Measurements from ENCODE around the gene NUDT8.

The NUDT8 gene

DNA sequence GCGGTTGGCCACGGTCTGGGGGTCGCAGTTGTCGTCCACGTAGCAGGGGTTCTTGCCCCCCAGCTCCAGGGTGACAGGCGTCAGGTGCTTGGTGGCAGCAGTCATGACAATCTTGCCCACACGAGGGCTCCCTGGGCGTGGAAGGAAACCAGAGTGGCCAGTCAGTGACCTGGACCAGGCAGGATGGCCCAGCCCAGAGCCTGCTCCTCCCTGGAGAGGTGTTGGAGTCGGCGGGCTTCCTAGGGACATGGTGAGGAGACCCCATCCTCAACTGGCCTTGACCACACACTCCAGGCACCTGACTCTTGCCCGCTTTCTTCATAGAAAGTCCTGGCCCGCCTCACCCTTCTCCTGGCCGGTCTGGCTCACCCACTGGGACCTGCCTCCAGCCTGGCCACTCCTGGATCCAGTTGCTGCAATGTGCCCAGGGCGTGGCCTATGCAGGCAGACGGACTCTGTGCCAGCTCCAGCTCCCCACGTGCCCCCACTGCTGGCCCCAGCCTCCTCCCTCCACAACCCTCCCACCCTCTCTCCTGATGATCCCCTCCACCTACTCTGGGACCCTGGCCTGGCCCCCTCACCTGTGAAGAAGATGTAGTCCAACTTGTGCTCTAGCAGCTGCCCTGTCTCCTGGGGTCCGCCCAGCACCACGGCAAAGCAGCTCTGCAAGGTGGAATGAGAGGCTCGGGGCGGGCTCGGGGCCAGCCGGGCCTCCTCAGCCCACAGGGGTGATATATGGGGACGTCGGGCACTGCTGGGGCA is 36.0 kb upstream of the NUDT8 start:
- TF ChIP-seq, protein P1, sequence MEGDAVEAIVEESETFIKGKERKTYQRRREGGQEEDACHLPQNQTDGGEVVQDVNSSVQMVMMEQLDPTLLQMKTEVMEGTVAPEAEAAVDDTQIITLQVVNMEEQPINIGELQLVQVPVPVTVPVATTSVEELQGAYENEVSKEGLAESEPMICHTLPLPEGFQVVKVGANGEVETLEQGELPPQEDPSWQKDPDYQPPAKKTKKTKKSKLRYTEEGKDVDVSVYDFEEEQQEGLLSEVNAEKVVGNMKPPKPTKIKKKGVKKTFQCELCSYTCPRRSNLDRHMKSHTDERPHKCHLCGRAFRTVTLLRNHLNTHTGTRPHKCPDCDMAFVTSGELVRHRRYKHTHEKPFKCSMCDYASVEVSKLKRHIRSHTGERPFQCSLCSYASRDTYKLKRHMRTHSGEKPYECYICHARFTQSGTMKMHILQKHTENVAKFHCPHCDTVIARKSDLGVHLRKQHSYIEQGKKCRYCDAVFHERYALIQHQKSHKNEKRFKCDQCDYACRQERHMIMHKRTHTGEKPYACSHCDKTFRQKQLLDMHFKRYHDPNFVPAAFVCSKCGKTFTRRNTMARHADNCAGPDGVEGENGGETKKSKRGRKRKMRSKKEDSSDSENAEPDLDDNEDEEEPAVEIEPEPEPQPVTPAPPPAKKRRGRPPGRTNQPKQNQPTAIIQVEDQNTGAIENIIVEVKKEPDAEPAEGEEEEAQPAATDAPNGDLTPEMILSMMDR (IDR thresholded peaks at IDR 0.05; ENCODE audit: insufficient read depth, low read length, missing control alignments) = no peak
- no peak for DNase-seq (ENCODE audit: low read depth, low spot score)
- POLR2A ChIA-PET = no interaction called here
- no peak overlapping the region for H3K4me3 ChIP-seq (ENCODE audit: low read depth, low read length)
- CTCF ChIA-PET = no interaction called here

GRCh38 chr11:67664696-67665540 is 35.2 kb upstream of the NUDT8 start:
- POLR2A ChIA-PET = no interaction called here
- CTCF ChIA-PET = no interaction called here
- DNase-seq (ENCODE audit: low read depth, low spot score) = no peak
- TF ChIP-seq, protein P1 (IDR thresholded peaks at IDR 0.05; ENCODE audit: insufficient read depth, low read length, missing control alignments) = no peak
- no peak overlapping the region for H3K4me3 ChIP-seq (ENCODE audit: low read depth, low read length)

DNA sequence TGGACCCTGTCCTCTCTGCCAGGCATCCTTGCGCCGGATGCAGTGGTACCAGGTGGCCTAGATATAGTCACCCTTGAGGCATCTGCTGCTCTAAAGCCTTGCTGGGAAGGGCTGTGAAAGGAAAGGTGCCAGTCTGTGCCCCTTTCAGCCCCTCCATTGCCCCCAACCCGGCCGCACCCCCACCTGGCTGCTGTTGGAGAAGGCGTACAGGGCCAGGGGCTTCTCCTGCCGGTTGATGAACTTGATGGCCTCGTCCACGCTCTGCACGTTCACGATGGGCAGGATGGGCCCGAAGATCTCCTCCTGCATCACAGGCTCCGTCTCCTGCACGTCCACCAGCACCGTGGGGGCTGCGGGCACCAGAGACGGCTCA is 34.5 kb upstream of the NUDT8 start:
- no peak for DNase-seq (ENCODE audit: low read depth, low spot score)
- H3K4me3 ChIP-seq (ENCODE audit: low read depth, low read length) = no peak overlapping the region
- TF ChIP-seq, protein P1 (IDR thresholded peaks at IDR 0.05; ENCODE audit: insufficient read depth, low read length, missing control alignments) = no peak
- ChIA-PET POLR2A (no interaction called here), CTCF (no interaction called here)

DNA sequence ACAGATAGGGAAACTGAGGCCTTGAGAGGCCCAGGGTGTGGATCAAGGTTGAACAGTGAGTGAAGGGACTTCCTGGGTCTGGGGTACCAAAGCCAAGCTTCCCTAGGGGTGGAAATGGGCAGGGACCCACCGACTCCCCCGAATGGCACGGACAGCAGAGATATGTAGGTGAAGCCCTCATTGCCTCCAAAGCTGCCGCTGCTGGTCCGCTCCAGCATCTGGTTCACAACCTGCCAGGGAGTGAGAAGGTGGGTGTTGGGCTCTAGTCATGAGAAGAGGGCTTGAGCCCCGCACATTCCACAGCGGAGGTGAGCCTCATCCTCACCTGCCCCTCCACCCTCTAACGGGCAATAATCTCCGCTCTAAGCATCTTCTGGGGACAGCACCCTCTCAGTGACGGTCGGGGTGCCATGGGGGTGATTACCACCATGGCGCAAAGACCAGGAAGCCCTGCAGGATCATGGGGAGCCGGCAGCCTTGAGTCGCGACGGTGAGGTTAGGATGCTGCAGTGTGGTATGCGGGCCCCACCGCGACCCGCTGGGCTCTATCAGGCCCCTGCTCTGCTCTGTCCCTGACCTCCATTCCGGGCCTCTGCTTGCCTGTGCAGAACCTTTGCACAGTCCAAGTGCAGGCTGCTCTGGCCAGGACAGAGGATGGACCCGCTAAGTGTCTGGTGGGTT is 33.9 kb upstream of the NUDT8 start:
- no peak for DNase-seq (ENCODE audit: low read depth, low spot score)
- TF ChIP-seq, protein P1 (IDR thresholded peaks at IDR 0.05; ENCODE audit: insufficient read depth, low read length, missing control alignments) = no peak
- CTCF ChIA-PET = no interaction called here
- no peak overlapping the region for H3K4me3 ChIP-seq (ENCODE audit: low read depth, low read length)
- POLR2A ChIA-PET = no interaction called here

DNA sequence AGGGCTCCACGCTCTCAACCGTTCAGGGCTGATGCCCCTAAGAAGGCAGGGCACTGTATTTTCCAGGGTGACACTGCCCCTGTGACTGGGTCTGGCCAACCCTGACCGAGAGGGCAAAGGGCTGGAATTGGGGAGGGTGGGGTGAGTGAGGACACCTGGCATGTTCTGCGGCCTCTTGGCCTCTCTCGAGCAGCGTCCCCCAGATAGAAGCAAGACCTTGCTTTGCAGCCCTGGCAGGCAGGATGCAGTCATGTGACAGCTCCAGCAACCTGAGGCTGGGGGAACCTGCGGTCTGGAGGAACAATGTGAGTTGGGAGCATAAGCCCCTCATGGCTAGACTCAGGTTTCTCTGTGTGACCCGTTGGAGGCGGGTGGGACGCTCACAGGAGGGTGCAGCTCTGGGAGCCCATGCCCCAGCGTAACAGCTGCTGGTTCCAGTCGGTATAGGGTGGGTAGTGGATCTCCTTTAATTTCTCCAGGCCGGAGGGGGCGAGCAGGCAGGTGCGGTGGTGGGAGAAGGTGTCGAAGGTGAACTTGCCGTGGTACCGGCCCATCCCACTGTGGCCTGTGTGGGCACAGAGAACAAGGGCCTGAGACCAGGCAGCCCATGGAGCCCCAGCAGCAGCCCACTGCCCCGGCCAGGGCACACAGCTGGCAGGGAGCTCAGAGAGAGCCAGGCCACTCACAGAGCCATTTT is 33.2 kb upstream of the NUDT8 start:
- POLR2A ChIA-PET = no interaction called here
- H3K4me3 ChIP-seq (ENCODE audit: low read depth, low read length) = no peak overlapping the region
- no peak for DNase-seq (ENCODE audit: low read depth, low spot score)
- TF ChIP-seq, protein P1 (IDR thresholded peaks at IDR 0.05; ENCODE audit: insufficient read depth, low read length, missing control alignments) = no peak
- CTCF ChIA-PET = interaction anchor here (5.1 to 8.9 kb wide), 2 partner anchors 16 to 34 kb away, joined by 28 to 101 read pairs; partner anchors contain the start of gene NUDT8

Data from AG04449 (cell line).